GM21447 (cell line): ENCODE data around the gene RNF40.
"Not testable (repeated sequence)": the region's sequence is repeated elsewhere in the genome, so short reads cannot be mapped to it uniquely, and the experiment has no call there.

Experiments
- ATAC-seq: cut with Tn5 transposase; IDR thresholded peaks from one replicate; pipeline ENCODE4 v1.9.1; 2021; ENCODE audit not compliant: unreplicated experiment

RNF40 gene

DNA sequence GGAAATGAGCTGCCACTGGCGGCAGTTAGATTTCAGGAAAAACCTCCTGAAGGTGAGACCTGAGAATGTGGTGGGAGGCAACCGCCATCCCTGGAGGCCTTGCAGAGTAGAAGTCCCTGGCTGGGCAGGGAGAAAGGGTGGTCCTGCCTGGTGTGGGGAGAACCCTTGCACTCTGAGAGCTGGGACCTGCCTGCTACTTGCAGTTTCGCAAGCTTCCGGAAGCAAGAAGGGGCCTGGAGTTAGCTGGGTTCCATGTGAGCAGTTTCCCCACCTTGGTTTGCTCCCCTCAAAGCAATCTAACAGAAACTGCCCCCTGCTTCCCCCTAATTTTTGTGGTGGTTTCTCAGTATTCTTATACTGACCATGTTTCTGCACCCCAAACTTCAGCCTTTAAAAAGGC is 18.4 kb downstream of the RNF40 start:
- ATAC-seq = no peak

DNA sequence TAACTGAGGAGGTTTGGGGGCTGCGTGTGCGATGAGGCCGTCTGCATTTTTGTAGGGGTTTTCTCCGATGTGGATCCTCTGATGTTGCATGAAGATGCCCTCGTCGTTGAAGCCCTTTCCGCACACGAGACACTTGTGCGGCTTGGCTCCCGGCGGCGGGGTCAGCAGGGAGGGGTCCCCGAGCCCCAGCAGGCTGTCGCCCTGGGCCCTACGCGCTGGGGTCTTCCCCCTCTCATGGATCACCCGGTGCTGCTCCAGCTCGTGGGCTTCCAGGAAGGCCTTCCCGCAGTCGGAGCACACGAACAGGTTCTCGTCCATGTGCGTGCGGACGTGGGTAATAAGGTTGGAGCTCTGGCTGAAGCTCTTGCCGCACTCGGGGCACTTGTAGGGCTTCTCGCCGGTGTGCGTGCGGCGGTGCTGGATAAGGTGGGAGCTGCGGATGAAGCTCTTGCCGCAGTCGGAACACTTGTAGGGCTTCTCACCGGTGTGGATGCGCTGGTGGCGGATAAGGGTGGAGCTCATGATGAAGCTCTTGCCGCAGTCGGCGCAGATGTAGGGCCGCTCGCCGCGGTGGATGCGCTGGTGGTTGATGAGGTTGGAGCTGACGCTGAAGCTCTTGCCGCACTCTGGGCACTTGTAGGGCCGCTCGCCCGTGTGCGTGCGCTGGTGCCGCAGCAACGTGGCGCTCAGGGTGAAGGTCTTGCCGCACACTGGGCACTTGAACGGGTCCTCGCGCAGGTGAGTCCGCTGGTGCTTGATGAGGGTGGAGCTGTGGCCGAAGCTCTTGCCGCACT is 20.6 kb downstream of the RNF40 start:
- ATAC-seq = no peak

DNA sequence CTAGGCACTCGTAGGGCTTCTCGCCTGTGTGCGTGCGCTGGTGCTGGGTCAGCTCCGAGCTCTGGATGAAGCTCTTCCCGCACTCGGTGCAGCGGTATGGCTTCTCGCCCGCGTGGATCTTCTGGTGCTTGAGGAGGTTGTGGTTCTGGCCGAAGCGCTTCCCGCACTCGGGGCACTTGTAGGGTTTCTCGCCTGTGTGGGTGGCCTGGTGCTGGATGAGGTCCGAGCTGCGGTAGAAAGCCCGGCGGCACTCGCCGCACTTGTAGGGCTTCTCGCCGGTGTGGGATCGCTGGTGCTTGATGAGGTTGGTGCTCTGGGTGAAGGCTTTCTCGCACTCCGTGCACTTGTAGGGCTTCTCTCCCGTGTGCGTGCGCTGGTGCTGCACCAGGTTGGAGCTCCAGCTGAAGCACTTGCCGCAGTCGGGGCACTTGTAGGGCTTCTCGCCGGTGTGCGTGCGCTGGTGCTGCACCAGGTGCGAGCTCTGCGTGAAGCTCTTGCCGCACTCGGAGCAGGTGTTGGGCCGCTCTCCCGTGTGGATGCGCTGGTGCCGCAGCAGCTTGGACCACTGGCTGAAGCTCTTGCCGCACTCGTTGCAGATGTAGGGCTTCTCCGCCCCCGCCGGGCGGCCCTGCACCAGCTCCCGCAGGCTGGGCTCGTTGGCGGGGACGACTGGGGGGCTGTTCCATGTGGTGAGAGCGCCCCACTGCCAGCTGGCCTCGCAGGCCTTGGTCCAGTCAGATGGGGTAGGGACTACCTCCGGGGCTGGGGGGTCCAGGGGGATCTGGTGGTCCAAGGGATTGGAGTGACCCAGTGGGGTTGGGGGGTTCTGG is 21.4 kb downstream of the RNF40 start:
- no peak for ATAC-seq

DNA sequence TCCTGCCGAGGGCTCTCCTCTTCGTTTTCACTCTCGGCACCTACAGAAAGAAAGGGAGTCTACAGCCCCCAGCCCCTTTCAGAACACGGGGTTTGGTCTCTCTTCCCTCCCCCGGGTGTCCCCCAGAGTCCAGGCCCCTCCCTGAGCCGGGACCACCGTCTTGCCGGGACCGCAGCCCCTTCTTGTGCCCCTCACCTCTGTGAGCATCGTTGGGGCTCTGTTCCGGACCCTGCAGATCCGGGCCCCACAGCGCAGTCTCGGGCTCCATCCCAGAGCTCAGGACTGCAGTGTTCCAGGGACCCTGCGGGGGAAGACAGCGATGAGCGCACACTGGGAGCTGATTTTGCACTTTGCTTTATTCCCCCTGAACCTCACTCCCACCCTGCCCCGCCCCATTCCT is 22.1 kb downstream of the RNF40 start:
- no peak for ATAC-seq

DNA sequence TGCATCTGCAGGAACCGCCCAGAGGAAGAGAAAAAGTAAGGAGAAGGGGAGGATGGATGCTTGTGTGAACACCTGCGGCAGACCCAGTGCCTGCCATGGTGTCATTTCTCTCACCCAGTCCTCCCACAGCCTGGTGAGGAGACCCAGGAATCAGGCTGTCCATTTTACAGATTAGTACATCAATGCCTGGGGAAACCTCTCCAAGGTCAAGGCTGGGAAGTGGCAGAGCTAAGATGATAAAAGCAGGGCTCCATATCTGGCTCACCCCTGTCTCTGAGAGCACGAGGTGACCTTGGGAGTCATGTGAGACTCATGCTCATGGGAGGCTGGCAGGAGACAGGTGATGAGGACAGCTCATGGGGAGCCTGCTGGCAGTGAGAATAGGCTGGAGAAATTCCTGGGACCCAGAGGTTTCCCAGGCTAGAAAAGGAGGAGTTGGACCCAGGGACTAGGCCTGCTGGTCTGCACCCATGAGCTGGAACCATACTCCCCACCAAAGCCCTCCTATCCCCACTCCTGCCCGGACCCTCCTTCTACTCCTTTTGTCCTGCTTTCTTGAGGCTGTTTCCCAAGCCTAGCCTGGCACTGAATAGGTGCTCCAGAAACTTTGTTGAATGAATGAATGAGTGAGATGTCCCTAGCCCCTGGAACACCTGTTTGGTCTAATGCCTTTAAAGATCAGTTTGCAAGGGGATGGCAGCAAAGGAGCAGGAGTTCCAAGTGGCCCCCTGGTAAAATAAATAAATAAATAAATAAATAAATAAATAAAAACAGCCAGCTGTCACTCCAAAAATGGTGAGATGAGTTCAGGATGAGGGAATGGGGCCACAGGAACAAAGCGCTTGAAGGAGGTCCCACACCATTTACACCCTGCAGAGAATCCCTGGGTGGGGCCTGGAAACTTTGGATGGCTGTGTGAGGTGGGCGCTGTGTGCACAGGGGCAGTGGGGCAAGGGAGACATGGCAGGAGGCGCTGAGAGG is 23.3 kb downstream of the RNF40 start:
- no peak for ATAC-seq

DNA sequence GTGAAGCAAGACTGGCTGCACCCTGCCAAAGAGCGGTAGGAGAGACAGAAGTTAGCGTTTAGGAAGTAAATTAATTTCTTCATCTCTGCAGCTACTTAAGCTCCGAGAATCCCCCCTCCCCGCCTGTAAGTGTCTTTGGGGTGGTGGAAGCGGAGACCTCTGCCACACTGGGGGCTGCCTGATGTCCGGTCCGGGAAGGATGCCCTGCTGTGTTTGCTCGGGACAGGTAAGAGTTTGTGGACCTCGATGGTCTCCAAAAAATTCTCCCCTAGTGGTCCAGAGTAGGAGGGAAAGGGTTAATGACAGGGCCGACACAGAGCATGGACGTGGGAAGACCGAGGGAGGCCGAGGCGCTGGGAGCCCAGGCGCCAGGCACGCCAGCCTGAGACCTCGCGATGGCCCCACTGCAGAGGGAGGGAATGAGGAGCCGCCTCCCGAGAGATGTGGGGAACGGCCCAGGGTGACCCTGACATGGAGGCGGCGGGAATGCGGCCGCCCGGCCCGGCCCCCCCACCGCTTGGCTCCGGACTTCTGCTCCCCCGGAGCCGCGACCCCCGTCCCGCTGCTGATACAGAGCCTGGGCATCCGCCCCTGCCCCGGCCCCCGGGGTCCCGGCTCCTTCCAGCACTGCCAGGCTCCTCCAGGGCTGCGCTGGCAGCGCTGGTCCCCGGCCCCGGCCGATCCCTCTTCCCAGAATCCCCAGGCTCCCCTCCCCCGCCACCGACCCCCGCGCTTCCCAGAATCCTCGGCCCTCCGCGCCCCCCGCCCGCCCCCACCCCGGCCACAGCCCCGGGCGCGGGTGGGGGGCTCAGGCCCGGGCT is 24.2 kb downstream of the RNF40 start:
- no peak for ATAC-seq

DNA sequence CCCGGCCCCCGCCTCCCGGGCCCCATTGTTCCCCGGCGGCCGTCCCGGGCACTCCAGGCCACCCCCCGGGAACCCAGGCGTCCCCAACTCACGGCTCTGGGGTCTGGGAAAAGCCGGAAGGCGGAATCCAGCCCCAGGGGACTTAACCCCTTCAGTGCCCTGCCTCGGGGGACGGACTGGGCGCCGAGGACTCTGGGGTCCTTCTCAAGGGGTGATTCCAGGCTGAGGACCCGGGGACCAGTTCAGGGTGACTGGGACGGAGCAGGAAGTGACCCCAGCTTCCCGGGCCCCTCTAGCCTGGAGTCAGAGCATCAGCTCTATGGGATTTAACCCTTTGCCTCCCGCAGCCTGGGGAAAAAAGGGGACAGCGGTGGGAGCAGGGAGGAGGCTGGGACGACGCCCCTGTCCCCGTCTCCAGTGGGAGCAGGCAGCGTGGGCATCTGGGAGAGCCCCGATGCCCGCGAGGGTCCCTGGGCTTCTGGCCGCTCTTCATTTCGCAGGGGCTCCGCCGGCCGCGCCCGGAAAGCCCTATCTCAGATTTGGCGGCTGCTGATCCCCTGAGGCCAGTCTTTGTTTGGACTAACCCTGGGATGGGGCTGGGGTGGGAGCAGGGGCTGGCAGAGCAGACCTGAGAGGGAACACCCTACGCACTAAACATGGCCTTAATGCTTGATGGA is 25.0 kb downstream of the RNF40 start, which contains the start of gene ZNF629:
Gene ZNF629 (minus strand): TSS at position 270 of the 677 bp plus-strand sequence. CDS start 2,723 bp downstream, outside the sequence.
- no peak for ATAC-seq

DNA sequence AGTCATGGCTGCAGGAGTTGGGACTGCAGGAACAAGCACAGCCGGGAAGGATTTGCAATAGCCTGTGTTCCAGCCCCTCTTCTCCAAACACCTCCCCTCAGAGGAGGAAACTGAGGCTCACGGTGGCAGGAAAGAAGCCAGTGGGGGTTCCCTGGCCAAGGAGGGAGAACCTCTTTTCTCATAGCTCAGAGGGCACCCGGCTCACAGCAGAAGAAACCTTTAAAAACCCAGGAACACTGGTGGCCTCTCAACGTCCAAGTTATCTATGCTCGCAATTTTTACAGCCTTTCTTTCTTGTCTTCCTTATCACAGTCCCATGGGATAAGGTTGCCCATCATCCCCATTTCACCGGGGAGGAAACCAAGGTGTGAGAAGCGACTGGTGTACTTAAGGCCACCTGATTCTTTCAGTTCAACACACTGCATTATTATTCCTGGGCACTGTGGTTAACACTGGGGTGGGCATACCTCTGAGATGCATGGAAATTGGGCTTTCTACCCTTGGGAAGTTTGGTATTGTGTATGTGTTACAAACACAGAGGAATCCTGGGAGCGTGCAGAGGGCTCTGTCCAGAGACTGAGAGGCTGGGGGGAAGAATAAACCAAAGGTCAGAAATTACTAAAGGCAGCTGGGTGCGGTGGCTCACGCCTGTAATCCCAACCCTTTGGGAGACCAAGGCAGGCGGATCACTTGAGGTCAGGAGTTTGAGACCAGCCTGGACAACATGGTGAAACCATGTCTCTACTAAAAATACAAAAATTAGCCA is 25.7 kb downstream of the RNF40 start:
- ATAC-seq = no peak

DNA sequence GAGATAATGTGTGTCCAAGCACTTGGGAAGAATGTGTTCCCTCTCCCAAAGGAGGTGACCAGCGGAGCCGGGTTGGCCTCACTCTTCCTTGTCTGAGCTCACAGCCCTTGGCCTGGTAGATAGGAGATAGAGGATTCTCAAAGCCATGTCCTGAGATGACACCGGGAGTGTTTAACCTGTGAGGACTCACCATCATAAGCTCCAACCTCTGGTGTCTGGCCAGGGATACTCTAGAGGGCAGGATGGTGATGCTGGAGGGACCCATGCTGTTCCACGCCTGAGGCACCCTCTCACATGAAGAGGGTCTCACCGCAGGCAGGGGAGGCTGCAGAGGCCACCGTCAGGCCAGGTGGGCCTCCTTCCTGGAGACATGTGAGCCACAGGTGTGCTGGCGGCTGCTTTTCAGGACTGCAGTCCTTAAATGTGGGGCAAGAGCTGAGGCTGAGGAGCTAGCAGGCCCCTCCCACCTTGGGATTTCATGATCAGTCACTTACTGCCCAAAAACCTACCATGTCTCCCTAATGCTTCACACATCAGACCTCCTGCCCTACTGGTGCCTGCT is 31.5 kb downstream of the RNF40 start:
- no peak for ATAC-seq

DNA sequence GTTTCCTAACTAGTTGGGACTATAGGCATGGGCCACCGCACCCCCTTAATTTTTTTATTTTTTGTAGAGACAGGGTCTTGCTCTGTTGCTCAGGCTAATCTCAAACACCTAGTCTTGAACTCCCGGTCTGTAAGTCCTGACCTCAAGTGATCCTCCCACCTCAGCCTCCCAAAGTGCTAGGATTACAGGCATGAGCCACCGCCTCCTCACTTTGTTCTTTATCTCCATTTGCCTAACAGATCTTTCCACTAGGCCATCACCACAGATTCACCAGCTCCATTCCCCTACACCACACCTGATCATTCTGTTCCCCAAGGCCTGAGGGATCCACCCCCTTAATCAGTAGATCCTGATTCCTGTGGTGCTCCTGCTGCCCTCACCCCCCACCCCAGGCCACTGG is 32.5 kb downstream of the RNF40 start:
- ATAC-seq = no peak

DNA sequence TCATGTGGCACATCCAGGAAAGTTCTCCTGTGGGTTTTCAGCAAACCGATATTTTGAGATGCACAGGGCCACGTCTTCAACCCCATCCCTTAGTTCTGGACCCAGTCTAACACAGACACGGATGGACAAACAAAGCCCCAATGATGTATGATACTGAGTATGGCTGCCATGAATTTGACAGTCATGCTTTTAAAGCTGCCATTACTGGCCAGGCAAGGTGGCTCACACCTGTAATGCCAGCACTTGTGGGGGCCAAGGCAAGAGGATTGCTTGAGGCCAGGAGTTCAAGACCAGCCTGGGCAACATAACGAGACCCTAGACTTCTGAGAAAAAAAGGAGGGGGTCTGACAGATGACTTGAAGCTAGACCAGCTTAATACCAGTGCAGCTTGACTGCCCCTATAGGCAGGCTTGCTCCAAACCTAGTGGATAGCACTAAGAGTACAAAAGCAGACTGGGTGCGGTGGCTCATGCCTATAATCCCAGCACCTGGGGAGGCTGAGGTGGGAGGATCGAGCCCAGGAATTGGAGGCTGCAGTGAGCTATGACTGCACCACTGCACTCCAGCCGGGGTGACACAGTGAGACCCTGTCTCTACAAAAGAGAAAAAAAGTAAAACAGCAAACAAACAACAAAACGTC is 35.7 kb downstream of the RNF40 start:
- ATAC-seq = no peak

DNA sequence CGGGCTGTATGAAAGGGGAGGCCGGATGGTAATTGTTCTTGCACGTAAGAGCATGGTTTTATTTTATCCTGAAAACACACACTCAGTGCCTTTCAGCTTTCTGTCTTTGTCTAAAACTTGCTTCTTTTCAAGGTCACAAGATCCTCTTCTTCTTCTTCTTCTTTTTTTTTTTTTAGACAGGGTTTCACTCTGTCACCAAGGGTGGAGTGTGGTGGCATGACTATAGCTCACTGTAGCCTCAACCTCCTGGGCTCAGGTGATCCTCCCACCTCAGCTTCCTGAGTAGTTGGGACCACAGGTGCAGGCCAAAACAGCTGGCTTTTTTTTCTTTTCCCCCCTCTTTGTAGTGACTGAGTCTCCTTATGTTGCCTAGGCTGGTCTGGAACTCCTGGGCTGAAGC is 40.8 kb downstream of the RNF40 start:
- no peak for ATAC-seq

DNA sequence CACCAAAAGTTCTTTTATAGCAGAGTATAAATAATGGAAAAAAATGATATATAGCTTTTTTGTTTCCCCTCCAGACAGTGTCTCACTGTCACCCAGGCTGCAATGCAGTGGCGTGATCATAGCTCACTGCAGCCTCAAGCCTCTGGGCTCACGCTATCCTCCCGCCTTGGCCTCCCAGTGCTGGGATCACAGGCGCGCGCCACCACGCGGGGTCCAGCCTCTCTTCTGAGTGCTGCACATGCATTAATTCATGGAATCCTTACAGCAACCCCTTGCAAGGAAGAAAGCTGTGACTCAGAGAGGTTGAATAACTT is 42.9 kb downstream of the RNF40 start:
- ATAC-seq = no peak

DNA sequence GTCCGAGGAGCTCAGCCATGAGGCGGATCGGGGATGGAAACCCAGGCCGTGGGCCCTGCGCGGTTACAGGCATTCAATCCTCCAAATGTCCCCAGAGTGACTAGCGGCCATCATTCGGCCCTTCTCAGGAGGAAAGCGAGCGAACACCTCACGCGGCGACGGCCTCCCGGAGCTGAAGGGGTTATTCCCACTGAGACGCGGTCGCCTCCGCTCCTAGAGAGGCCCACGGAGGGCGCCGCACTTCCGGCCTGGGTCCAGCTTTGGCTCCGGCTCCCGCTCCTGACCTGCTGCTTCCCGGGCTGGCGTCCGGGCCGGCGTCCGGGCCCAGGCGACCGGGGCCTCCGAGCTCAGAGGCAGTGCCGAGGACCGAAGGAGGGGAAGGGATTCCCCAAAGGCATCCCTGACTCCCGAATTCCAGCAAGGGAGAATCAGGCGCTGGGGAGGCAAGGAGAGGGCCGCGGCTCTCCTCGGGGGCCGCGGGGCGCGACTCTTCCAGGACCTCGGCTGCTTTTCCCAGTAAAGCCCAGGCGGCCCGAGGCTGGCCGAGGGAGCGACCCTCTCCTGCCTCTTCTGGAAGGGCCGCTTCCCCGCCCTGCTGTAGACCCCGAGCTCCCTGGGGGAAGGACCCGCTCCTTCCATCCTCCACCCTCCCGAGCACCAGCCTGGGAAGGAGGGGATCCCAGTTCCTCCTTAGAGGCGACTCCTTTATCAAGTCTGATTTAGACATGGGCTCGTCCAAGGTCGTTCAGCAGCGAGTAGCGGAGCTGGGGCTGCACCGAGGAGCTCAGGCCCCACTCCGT is 43.4 kb downstream of the RNF40 start:
- no peak for ATAC-seq

DNA sequence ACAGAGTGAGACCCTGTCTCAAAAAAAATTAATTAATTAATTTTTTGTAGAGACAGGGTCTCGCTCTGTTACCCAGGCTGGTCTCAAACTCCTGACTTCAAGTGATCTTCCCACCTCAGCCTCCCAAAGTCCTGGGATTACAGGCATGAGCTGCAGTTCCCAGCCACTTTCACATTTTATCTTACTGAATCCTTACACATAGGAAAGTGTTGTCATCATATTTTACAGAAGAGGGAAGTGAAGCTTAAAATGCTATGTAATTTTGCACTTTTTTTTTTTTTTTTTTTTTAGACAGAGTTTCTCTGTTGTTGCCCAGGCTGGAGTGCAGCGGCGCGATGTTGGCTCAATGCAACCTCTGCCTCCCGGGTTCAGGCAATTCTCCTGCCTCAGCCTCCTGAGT is 46.0 kb downstream of the RNF40 start:
- ATAC-seq = no peak

DNA sequence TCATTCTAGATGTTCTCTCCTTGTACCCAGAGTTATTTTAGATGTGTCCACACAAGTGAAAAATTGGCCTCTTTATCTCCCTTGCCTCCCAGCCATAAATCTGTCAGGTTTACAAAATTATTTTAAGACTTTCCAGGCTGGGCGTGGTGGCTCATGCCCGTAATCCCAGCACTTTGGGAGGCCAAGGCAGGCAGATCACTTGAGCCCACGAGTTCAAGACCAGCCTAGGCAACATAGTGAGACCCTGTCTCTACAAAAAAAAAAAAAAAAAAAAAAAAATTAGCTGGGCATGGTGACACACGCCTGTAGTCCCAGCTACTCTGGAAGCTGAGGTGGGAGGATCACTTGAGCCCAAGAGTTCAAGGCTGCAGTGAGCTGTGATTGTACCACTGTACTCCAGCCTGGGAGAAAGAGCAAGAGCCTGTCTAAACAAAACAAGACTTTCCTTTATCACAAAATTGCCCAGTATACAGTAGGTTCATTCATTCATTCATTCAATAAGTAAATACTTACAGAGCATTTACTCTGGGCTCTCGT is 46.8 kb downstream of the RNF40 start:
- not testable (repeated sequence) for ATAC-seq

DNA sequence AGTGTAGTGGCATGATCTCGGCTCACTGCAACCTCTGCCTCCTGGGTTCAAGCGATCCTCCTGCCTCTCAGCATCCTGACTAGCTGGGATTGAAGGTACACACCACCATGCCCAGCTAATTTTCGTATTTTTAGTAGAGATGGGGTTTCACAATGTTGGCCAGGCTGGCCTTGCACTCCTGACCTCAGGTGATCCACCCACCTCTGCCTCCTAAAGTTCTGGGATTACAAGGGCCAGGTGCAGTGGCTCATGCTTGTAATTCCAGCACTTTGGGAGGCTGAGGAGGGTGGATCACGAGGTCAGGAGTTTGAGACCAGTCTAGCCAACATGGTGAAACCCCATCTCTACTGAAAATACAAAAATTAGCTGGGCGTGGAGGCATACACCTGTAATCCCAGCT is 47.6 kb downstream of the RNF40 start:
- not testable (repeated sequence) for ATAC-seq
